Endothelial cell of umbilical vein (primary cell): ENCODE data around the gene GGT5.

ENCODE experiments used
- EZH2 ChIP-seq: IDR thresholded peaks from 2 replicates; pipeline ENCODE4 v1.6.1; 2012; ENCODE audit warnings: borderline replicate concordance, low read depth, mild to moderate bottlenecking, moderate library complexity, low read length, inconsistent platforms; ENCODE audit not compliant: severe bottlenecking
- FOS ChIP-seq: IDR thresholded peaks from 2 replicates; pipeline ENCODE4 v1.6.1; 2011; ENCODE audit warnings: mild to moderate bottlenecking, low read length, moderate library complexity, borderline replicate concordance; ENCODE audit not compliant: insufficient read depth
- GATA2 ChIP-seq: IDR thresholded peaks from 2 replicates; pipeline ENCODE4 v1.7.0; 2011; ENCODE audit warnings: low read depth, mild to moderate bottlenecking, moderate library complexity, mixed read lengths, low read length; ENCODE audit not compliant: insufficient read length, insufficient read depth
- JUN ChIP-seq: IDR thresholded peaks from 2 replicates; pipeline ENCODE4 v1.6.1; 2011; ENCODE audit warnings: borderline replicate concordance, low read depth; ENCODE audit not compliant: insufficient read length, insufficient read depth
- MYC ChIP-seq: IDR thresholded peaks from one replicate; pipeline ENCODE4 v1.6.1; 2011; ENCODE audit warnings: mild to moderate bottlenecking, low read depth, low read length
- POLR2A ChIP-seq: IDR thresholded peaks from 2 replicates; pipeline ENCODE4 v1.6.1; 2012; ENCODE audit warnings: low read depth, mild to moderate bottlenecking, control low read depth, low read length
- POLR2AphosphoS5 ChIP-seq: IDR thresholded peaks from 2 replicates; pipeline ENCODE4 v1.6.1; 2012; ENCODE audit warnings: low read depth, mild to moderate bottlenecking, control low read depth, low read length, moderate library complexity; ENCODE audit not compliant: insufficient read depth
- TF ChIP-seq, protein P1 (sequence below), 2 donors: IDR thresholded peaks; 1 replicate in 1 of 2; 2 replicates in 1 of 2; pipeline ENCODE4 v1.5.1; 2011; ENCODE audit warnings: low read length in 2 of 2, mild to moderate bottlenecking in 2 of 2, moderate library complexity in 2 of 2, control low read depth in 1 of 2, inconsistent platforms in 1 of 2, low read depth in 1 of 2; ENCODE audit not compliant: insufficient read depth in 1 of 2; ENCODE audit errors: extremely low read depth in 1 of 2
- TF ChIP-seq, protein P2 (sequence below): IDR thresholded peaks from 2 replicates; pipeline ENCODE4 v1.6.1; 2011; ENCODE audit not compliant: insufficient read depth, insufficient read length

DNA sequence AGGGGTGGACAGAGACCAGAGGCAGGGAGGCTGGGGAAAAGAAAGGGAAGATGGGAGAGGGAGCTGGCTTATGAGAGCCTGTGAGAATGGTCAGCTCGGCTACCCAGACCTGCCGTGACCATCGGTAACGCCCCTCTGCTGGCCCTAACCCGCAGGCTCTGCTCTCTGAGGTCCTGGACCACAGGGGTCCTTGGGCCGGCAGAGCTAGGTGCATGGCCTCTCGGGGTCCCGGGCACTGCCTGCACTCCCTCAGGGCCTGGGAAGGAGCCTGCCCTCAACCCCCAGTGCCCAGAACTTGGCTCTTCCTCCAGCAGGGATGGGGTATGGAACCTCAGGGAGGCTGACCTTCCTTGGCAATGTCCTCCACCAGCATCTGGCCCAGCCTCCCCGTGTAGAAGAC lies 13.2 kb downstream of the GGT5 start:
- TF ChIP-seq POLR2A (no peak), EZH2 (no peak), POLR2AphosphoS5 (no peak), FOS (no peak), MYC (no peak), JUN (no peak), GATA2 (no peak)
- TF ChIP-seq, protein P1, sequence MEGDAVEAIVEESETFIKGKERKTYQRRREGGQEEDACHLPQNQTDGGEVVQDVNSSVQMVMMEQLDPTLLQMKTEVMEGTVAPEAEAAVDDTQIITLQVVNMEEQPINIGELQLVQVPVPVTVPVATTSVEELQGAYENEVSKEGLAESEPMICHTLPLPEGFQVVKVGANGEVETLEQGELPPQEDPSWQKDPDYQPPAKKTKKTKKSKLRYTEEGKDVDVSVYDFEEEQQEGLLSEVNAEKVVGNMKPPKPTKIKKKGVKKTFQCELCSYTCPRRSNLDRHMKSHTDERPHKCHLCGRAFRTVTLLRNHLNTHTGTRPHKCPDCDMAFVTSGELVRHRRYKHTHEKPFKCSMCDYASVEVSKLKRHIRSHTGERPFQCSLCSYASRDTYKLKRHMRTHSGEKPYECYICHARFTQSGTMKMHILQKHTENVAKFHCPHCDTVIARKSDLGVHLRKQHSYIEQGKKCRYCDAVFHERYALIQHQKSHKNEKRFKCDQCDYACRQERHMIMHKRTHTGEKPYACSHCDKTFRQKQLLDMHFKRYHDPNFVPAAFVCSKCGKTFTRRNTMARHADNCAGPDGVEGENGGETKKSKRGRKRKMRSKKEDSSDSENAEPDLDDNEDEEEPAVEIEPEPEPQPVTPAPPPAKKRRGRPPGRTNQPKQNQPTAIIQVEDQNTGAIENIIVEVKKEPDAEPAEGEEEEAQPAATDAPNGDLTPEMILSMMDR (IDR thresholded peaks at IDR 0.05; ENCODE audit: extremely low read depth in 1 of 2, insufficient read depth in 1 of 2, low read depth in 1 of 2, low read length in 2 of 2): no peak
- TF ChIP-seq, protein P2, sequence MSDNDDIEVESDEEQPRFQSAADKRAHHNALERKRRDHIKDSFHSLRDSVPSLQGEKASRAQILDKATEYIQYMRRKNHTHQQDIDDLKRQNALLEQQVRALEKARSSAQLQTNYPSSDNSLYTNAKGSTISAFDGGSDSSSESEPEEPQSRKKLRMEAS: no peak
